Nephron progenitor cell (in vitro differentiated cells): Measurements from ENCODE around the gene LRRC66.

Source experiments
- DNase-seq: peaks from one replicate; pipeline ENCODE4 v3.0.0; 2021
- H3K27ac Mint-ChIP-seq: 2 replicates; pipeline ENCODE4 v1.8.0; 2021; ENCODE audit warnings: mild to moderate bottlenecking, moderate library complexity, mixed read lengths
- H3K27me3 Mint-ChIP-seq: 2 replicates; pipeline ENCODE4 v1.8.0; 2021; ENCODE audit warnings: mild to moderate bottlenecking, low read depth, mixed read lengths; ENCODE audit not compliant: poor library complexity
- H3K36me3 Mint-ChIP-seq: 2 replicates; pipeline ENCODE4 v1.8.0; 2021; ENCODE audit warnings: low read depth, mixed read lengths
- H3K4me1 Mint-ChIP-seq: 2 replicates; pipeline ENCODE4 v1.8.0; 2021; ENCODE audit warnings: mixed read lengths
- H3K4me3 Mint-ChIP-seq: 2 replicates; pipeline ENCODE4 v1.8.0; 2021; ENCODE audit warnings: mild to moderate bottlenecking, moderate library complexity, mixed read lengths
- H3K9me3 Mint-ChIP-seq: 2 replicates; pipeline ENCODE4 v1.8.0; 2021; ENCODE audit warnings: mild to moderate bottlenecking, moderate library complexity, mixed read lengths
- CTCF ChIP-seq: fragments of 200-600 bp; sonication (generic); IDR thresholded peaks from 2 replicates; pipeline ENCODE4 v1.5.0; 2021; ENCODE audit warnings: antibody characterized with exemption

LRRC66 gene

GRCh38 chr4:51998837-51999236 is 21.3 kb downstream of the LRRC66 start:
- Mint-ChIP-seq H3K4me1 (peaks cover 10% of the 10 kb centered on the region), H3K4me3 (no peak overlapping the region), H3K36me3 (no peaks in the 10 kb centered on the region), H3K27me3 (no peaks in the 10 kb centered on the region), H3K27ac (no peak overlapping the region), H3K9me3 (no peaks in the 10 kb centered on the region)
- TF ChIP-seq CTCF = no peak
- DNase-seq = no peak

- H3K4me1 Mint-ChIP-seq = peaks cover 10% of the 10 kb centered on the region
- H3K36me3 Mint-ChIP-seq = no peaks in the 10 kb centered on the region
- no peak overlapping the region for H3K27ac Mint-ChIP-seq
- peaks cover 4% of the 10 kb centered on the region for H3K27me3 Mint-ChIP-seq
- no peak for TF ChIP-seq CTCF
- DNase-seq = no peak
- no peak overlapping the region for H3K4me3 Mint-ChIP-seq
- H3K9me3 Mint-ChIP-seq = peaks cover 2% of the 10 kb centered on the region
Measured at GRCh38 chr4:51997647-51998046, 22.5 kb downstream of the LRRC66 start.

- no peak overlapping the region for H3K27ac Mint-ChIP-seq
Measured at GRCh38 chr4:51995647-51996220, 24.4 kb downstream of the LRRC66 start.

GRCh38 chr4:51965862-51966261 is 54.3 kb downstream of the LRRC66 start:
- H3K4me3 Mint-ChIP-seq = no peak overlapping the region
- no peak for TF ChIP-seq CTCF
- no peaks in the 10 kb centered on the region for H3K36me3 Mint-ChIP-seq
- H3K4me1 Mint-ChIP-seq = no peaks in the 10 kb centered on the region
- peaks cover 15% of the 10 kb centered on the region for H3K9me3 Mint-ChIP-seq
- H3K27ac Mint-ChIP-seq = no peak overlapping the region
- peaks cover 30% of the 10 kb centered on the region for H3K27me3 Mint-ChIP-seq
- DNase-seq = no peak

More at GRCh38 chr4:51995647-51996220, 24.4 kb downstream of the LRRC66 start:
- peaks cover 4% of the 10 kb centered on the region for H3K27me3 Mint-ChIP-seq
- H3K9me3 Mint-ChIP-seq = peaks cover 11% of the 10 kb centered on the region
- no peak for TF ChIP-seq CTCF
- no peak overlapping the region for H3K4me3 Mint-ChIP-seq
- no peak for DNase-seq
- H3K4me1 Mint-ChIP-seq = peaks cover 5% of the 10 kb centered on the region
- no peaks in the 10 kb centered on the region for H3K36me3 Mint-ChIP-seq

- TF ChIP-seq CTCF = no peak
- Mint-ChIP-seq H3K4me3 (no peak overlapping the region), H3K27ac (no peak overlapping the region), H3K36me3 (no peaks in the 10 kb centered on the region), H3K4me1 (no peaks in the 10 kb centered on the region), H3K9me3 (peaks cover 11% of the 10 kb centered on the region), H3K27me3 (peaks cover 21% of the 10 kb centered on the region)
- no peak for DNase-seq
Measured at GRCh38 chr4:51963841-51964517, 56.2 kb downstream of the LRRC66 start.

GRCh38 chr4:51960486-51960885 is 59.7 kb downstream of the LRRC66 start:
- H3K4me1 Mint-ChIP-seq = no peaks in the 10 kb centered on the region
- H3K27ac Mint-ChIP-seq = no peak overlapping the region

More at GRCh38 chr4:51960486-51960885, 59.7 kb downstream of the LRRC66 start:
- no peak for TF ChIP-seq CTCF
- no peak for DNase-seq
- Mint-ChIP-seq H3K9me3 (no peaks in the 10 kb centered on the region), H3K27me3 (peaks cover 11% of the 10 kb centered on the region), H3K4me3 (no peak overlapping the region), H3K36me3 (no peaks in the 10 kb centered on the region)
